IgD-negative memory B cell (primary cell): Measurements from ENCODE around the gene ARHGAP8. TPM values are rescaled to one million over a fixed set of nuclear protein-coding genes. Genes with fewer than 3 reads are reported as not detected.
"Not testable (repeated sequence)": the region's sequence is repeated elsewhere in the genome, so short reads cannot be mapped to it uniquely, and the experiment has no call there.

Source experiments
- H3K27ac Mint-ChIP-seq, 3 donors: one replicate each; pipeline ENCODE4 v1.8.0; 2020 to 2022; ENCODE audit warnings: mild to moderate bottlenecking in 3 of 3, mixed read lengths in 3 of 3, moderate library complexity in 1 of 3
- H3K27me3 Mint-ChIP-seq: one replicate; pipeline ENCODE4 v1.8.0; 2021; ENCODE audit warnings: mixed read lengths
- H3K36me3 Mint-ChIP-seq: one replicate; pipeline ENCODE4 v1.8.0; 2020; ENCODE audit warnings: mild to moderate bottlenecking, mixed read lengths
- H3K4me1 Mint-ChIP-seq, 3 donors: one replicate each; pipeline ENCODE4 v1.8.0; 2020 to 2022; ENCODE audit warnings: mixed read lengths in 3 of 3, mild to moderate bottlenecking in 1 of 3
- H3K4me3 Mint-ChIP-seq, 4 donors: one replicate each; pipeline ENCODE4 v1.8.0; 2020 to 2022; ENCODE audit warnings: mild to moderate bottlenecking in 4 of 4, mixed read lengths in 4 of 4, moderate library complexity in 3 of 4
- H3K9me3 Mint-ChIP-seq, 3 donors: one replicate each; pipeline ENCODE4 v1.8.0; 2020 to 2021; ENCODE audit warnings: mixed read lengths in 3 of 3, mild to moderate bottlenecking in 1 of 3
- polyA plus RNA-seq: library from polyadenylated mRNA; unstranded; fragments of 300-500 nt; fragmentation: Illumina TruSeq; gene quantifications from one replicate; pipeline ENCODE4 v1.2.3, GENCODE V29; 2021

ARHGAP8 gene
- polyA plus RNA-seq, 1 donor from 2014 or later = not detected

DNA sequence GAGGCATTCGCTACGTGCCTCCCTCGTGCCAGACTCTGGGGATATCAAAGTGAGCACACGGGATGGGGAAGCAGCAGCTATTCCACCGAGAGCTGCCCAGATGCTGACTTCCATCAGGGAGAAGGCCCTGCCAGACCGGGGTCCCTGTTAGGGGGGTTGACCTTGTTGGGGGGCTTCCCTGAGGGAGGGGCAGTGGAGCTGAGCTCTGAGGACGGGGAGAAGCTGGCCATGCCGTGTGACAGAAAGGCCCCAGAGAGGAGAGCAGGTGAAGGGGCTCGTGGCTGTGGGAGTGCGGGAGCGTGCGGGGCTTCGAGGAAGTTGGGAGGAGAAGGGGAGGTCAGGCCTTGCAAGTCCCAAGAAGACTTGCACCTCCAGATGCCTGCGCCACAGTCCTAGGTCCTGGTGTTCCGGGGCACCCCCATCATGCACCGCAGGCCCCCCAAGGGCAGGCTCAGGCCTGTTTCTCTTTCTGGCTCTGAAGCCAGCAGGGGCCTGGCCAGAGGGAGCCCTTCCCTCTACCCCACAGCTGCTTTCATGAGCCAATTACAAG is 94.4 kb downstream of the ARHGAP8 start:
- no peak overlapping the region for H3K4me3 Mint-ChIP-seq
- H3K36me3 Mint-ChIP-seq = peaks cover 5% of the 10 kb centered on the region
- no peak overlapping the region for H3K27ac Mint-ChIP-seq
- peaks cover 1% of the 10 kb centered on the region for H3K27me3 Mint-ChIP-seq
- H3K9me3 Mint-ChIP-seq = peaks cover 3 to 11% (median 6%) of the 10 kb centered on the region in 3 donors
- no peaks in the 10 kb centered on the region for H3K4me1 Mint-ChIP-seq

DNA sequence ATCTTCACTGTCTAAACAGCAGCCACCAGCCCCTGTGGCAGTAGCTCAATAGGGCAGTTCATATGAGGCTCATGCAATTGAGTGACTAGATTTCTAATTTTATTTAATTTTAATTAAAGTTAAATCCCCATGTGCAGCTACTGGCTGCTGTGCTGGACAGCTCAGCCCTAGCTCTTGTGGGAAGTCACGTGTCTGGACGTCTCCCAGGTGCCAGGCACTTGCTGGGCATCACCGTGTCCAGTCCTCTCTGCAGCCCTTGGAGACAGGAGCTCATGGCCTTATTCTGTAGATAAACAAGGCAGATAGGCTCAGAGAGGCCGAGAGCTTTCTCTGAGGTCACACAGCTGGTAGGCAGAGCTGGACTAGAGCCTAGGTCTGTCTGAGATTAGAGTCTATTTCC is 95.0 kb downstream of the ARHGAP8 start:
- no peak overlapping the region for H3K4me3 Mint-ChIP-seq
- peaks cover 1% of the 10 kb centered on the region for H3K27me3 Mint-ChIP-seq
- peaks cover 5% of the 10 kb centered on the region for H3K36me3 Mint-ChIP-seq
- peaks cover 3 to 11% (median 6%) of the 10 kb centered on the region in 3 donors for H3K9me3 Mint-ChIP-seq
- no peaks in the 10 kb centered on the region for H3K4me1 Mint-ChIP-seq
- no peak overlapping the region for H3K27ac Mint-ChIP-seq

- Mint-ChIP-seq H3K27ac (no peak overlapping the region), H3K4me3 (no peak overlapping the region), H3K36me3 (peaks cover 5% of the 10 kb centered on the region), H3K4me1 (no peaks in the 10 kb centered on the region), H3K9me3 (peaks cover 3 to 11% (median 6%) of the 10 kb centered on the region in 3 donors), H3K27me3 (peaks cover 1% of the 10 kb centered on the region)
Observed at GRCh38 chr22:44847892-44848291, 95.5 kb downstream of the ARHGAP8 start.

GRCh38 chr22:44848296-44848741 is 95.9 kb downstream of the ARHGAP8 start:
- peaks cover 3 to 11% (median 6%) of the 10 kb centered on the region in 3 donors for H3K9me3 Mint-ChIP-seq
- no peaks in the 10 kb centered on the region for H3K4me1 Mint-ChIP-seq
- peaks cover 1% of the 10 kb centered on the region for H3K27me3 Mint-ChIP-seq
- no peak overlapping the region for H3K27ac Mint-ChIP-seq
- no peak overlapping the region for H3K4me3 Mint-ChIP-seq
- H3K36me3 Mint-ChIP-seq = peaks cover 5% of the 10 kb centered on the region

- Mint-ChIP-seq H3K4me3 (no peak overlapping the region), H3K36me3 (peaks cover 5% of the 10 kb centered on the region), H3K4me1 (no peaks in the 10 kb centered on the region), H3K9me3 (peaks cover 3 to 9% (median 6%) of the 10 kb centered on the region in 3 donors), H3K27me3 (peaks cover 1% of the 10 kb centered on the region), H3K27ac (no peak overlapping the region)
Observed at GRCh38 chr22:44848791-44849420, 96.5 kb downstream of the ARHGAP8 start.

DNA sequence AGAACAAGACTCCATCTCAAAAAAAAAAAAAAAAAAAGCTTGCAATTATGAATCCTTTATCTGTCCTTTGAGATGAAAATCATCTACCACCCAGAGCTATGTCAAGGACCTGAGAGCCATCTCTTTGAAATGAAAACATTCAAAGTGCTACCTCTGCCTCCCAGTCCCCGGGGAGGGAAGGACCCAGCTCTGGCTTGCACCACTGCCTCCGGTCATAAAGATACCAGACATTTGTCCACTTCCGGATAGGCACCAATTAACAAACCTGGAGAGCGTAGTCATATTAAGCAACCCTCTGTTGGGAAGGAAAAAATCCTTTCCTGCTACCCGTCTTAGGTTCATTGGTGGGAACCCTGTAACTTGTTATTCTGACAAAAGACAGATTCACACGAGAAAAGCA is 98.6 kb downstream of the ARHGAP8 start:
- H3K27me3 Mint-ChIP-seq = peaks cover 1% of the 10 kb centered on the region
- no peak overlapping the region for H3K27ac Mint-ChIP-seq
- H3K9me3 Mint-ChIP-seq = no peaks in the 10 kb centered on the region

GRCh38 chr22:44854641-44855040 is 102.3 kb downstream of the ARHGAP8 start:
- H3K9me3 Mint-ChIP-seq, H3K36me3 Mint-ChIP-seq, H3K4me3 Mint-ChIP-seq, H3K27ac Mint-ChIP-seq, H3K4me1 Mint-ChIP-seq, H3K27me3 Mint-ChIP-seq: not testable (repeated sequence)

More for the DNA sequence above, 98.6 kb downstream of the ARHGAP8 start:
- H3K36me3 Mint-ChIP-seq = no peaks in the 10 kb centered on the region
- H3K4me3 Mint-ChIP-seq = no peak overlapping the region
- H3K4me1 Mint-ChIP-seq = no peaks in the 10 kb centered on the region

GRCh38 chr22:44855855-44856254 is 103.5 kb downstream of the ARHGAP8 start:
- H3K4me3 Mint-ChIP-seq = no peak overlapping the region
- H3K27me3 Mint-ChIP-seq = no peaks in the 10 kb centered on the region
- no peaks in the 10 kb centered on the region for H3K4me1 Mint-ChIP-seq
- H3K27ac Mint-ChIP-seq = no peak overlapping the region
- H3K36me3 Mint-ChIP-seq = peaks cover 1% of the 10 kb centered on the region
- H3K9me3 Mint-ChIP-seq = no peaks in the 10 kb centered on the region

DNA sequence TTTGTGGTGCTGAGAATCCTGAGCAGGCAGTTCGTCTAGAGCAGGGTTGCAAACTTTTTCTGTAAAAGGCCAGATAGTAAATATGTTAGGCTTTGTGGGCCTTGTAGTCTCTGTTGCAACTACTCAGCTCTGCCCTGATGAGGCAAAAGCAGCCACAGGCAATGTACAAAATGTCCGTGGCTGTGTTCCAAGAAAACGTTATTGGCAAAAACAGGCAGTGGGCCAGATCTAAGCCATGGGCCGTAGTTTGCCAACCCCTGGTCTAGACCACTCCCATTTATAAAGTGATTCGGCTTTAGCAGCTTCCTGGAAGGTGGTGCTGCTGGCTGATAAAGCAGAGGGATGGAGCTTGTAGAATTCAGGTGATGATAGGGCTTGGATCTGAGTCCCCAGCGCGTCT is 106.4 kb downstream of the ARHGAP8 start:
- H3K4me3 Mint-ChIP-seq, H3K4me1 Mint-ChIP-seq, H3K27me3 Mint-ChIP-seq, H3K36me3 Mint-ChIP-seq, H3K27ac Mint-ChIP-seq, H3K9me3 Mint-ChIP-seq: not testable (repeated sequence)

GRCh38 chr22:44859641-44860040 is 107.3 kb downstream of the ARHGAP8 start:
- Mint-ChIP-seq H3K9me3 (no peaks in the 10 kb centered on the region), H3K4me3 (no peak overlapping the region), H3K27ac (no peak overlapping the region), H3K4me1 (no peaks in the 10 kb centered on the region), H3K27me3 (peaks cover 9% of the 10 kb centered on the region), H3K36me3 (peaks cover 4% of the 10 kb centered on the region)

GRCh38 chr22:44860311-44860710 is 107.9 kb downstream of the ARHGAP8 start:
- Mint-ChIP-seq H3K4me1 (no peaks in the 10 kb centered on the region), H3K36me3 (peaks cover 4% of the 10 kb centered on the region), H3K9me3 (no peaks in the 10 kb centered on the region), H3K27me3 (peaks cover 9% of the 10 kb centered on the region), H3K4me3 (no peak overlapping the region), H3K27ac (no peak overlapping the region)

DNA sequence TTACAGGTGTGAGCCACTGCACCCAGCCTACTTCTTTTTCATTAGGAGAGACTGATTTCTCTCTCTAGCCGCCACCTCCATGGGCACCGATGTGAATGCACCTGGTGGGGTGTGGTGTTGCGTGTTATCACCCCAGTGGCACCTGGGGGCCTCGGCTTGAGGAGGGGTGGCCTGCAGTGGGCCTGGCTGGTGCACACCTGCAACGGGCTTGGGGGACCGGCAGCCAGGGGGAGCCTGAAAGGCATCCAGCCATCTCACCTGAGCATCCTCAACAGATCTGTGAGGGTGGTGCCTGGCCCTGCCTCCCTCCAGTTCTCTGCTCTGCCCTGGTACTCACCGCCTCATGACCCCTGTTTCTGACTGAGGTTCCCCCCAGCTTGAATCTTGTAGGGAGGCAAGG is 108.9 kb downstream of the ARHGAP8 start:
- Mint-ChIP-seq H3K4me3 (no peak overlapping the region), H3K27ac (no peak overlapping the region), H3K27me3 (peaks cover 9% of the 10 kb centered on the region), H3K9me3 (no peaks in the 10 kb centered on the region), H3K4me1 (no peaks in the 10 kb centered on the region), H3K36me3 (peaks cover 4% of the 10 kb centered on the region)

DNA sequence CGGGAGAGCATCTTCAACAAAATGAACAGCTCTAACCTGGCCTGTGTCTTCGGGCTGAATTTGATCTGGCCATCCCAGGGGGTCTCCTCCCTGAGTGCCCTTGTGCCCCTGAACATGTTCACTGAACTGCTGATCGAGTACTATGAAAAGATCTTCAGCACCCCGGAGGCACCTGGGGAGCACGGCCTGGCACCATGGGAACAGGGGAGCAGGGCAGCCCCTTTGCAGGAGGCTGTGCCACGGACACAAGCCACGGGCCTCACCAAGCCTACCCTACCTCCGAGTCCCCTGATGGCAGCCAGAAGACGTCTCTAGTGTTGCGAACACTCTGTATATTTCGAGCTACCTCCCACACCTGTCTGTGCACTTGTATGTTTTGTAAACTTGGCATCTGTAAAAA is 109.9 kb downstream of the ARHGAP8 start:
- peaks cover 2% of the 10 kb centered on the region for H3K36me3 Mint-ChIP-seq
- peaks cover 10% of the 10 kb centered on the region for H3K27me3 Mint-ChIP-seq
- H3K4me1 Mint-ChIP-seq = no peaks in the 10 kb centered on the region
- H3K9me3 Mint-ChIP-seq = peaks cover 0 to 1% (median 0%) of the 10 kb centered on the region in 3 donors
- no peak overlapping the region for H3K4me3 Mint-ChIP-seq
- no peak overlapping the region for H3K27ac Mint-ChIP-seq

GRCh38 chr22:44862981-44863860 is 110.8 kb downstream of the ARHGAP8 start:
- H3K4me3 Mint-ChIP-seq = no peak overlapping the region
- peaks cover 2% of the 10 kb centered on the region for H3K36me3 Mint-ChIP-seq
- no peaks in the 10 kb centered on the region for H3K4me1 Mint-ChIP-seq
- H3K27me3 Mint-ChIP-seq = peaks cover 11% of the 10 kb centered on the region
- peaks cover 0 to 2% (median 0%) of the 10 kb centered on the region in 3 donors for H3K9me3 Mint-ChIP-seq
- H3K27ac Mint-ChIP-seq = peak overlapping the region in 1 of 3 donors; percentile 67
